T-helper 1 cell treated with Interleukin-12 subunit alpha and Interleukin-12 subunit beta and Interleukin-4 antibody, amounts not matched to agents 30 ng/mL and 1 ng/mL, for 36 hours (primary cell): Measurements from ENCODE around the gene LGR6. TPM values are rescaled to one million over a fixed set of nuclear protein-coding genes. Genes with fewer than 3 reads are reported as not detected.

Experiments
- intact Hi-C: fragments of 100-400 bp; cut with micrococcal nuclease; formaldehyde crosslinking; loops from one replicate; pipeline ENCODE4 v1.15.1; 2024
- total RNA-seq: library from RNA; stranded (reverse); gene quantifications from 2 replicates; pipeline ENCODE4 v1.2.3, GENCODE V29; 2022

Gene LGR6
- total RNA-seq, 1 donor from 2014 or later: not detected

DNA sequence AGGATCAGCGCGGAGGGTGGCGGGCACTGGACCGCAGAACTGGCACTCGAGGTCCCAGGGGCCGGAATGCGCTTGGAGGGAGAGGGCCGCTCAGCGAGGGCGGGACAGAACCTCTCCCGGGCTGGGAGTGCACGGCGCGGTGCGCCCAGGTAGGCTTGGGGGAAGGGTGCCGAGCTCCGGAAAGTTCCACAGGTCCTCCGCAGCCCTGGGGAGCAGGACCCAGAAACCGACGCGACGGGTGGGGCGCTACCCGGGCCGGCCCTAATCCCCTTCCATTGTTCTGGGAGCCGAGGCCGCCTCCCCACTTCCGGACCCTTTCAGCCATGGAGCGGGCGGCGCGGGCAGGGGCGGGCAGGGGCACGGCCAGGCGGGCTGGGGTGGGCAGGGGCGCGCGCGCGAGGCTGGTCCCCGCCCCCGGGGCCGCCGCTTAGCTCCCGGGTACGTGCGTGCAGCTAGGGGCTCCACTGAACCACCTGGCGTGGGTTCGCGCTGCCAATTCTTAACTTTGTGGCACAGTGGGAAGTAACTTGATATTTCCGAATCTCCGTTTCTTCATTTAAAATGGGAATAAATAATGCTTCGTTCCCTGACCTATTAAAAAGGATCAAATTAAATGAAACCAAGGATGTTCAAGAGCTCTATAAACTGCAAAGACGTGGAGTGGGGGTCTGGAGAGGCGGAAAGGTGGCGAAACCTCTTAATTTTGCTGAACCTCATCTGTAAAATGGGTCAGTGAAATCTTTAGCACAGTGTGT is 20.7 kb downstream of the LGR6 start:
- intact Hi-C loops: no loop called here

- intact Hi-C loops: no loop called here
Observed at GRCh38 chr1:202215472-202216130, 22.0 kb downstream of the LGR6 start.

DNA sequence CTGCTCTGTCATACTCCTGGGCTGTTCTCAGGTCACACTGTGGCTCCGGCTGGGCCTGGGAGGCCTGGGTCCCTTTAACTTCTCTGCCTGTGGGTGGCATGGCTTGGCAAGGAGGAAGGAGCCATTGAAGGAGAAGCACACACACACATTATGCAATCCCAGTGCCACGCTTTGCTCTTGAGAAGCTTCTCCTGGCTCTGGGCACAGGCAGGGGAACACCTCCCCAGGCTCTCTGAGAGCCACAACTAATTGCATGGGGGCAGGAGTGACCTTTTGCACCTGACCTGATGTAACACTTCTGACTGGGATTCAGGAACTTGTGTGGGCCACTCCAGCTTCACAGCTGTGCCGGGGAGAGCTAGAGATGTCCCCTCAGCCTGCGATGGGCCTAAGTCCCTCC is 23.1 kb downstream of the LGR6 start:
- intact Hi-C loops: no loop called here

GRCh38 chr1:202217516-202217915 is 23.9 kb downstream of the LGR6 start:
- intact Hi-C loops: no loop called here

- intact Hi-C loops: no loop called here
Observed at GRCh38 chr1:202217951-202218350, 24.4 kb downstream of the LGR6 start.

DNA sequence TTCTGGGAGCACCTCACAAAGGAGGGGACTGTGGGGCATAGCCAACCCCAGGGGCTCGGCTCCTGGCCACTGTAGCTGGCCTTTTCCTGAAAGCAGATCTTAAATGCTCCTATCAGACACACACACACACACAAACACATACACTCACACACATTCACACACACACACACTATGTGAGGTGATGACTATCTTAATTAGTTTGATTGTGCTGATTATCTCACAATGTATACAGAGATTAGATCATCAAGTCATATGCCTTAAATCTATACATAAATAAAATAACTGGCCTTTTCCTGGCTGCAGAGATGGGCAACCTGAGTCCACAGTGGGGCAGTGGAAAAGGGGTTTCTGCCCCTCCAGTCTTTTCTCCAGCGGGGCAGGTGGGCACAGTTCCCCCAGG is 27.1 kb downstream of the LGR6 start:
- intact Hi-C loops: no loop called here

- intact Hi-C loops: no loop called here
Observed at GRCh38 chr1:202221911-202222909, 28.6 kb downstream of the LGR6 start.

- intact Hi-C loops: no loop called here
Observed at GRCh38 chr1:202223121-202223860, 29.7 kb downstream of the LGR6 start.

- intact Hi-C loops: no loop called here
Observed at GRCh38 chr1:202224453-202224852, 30.9 kb downstream of the LGR6 start.

- intact Hi-C loops: no loop called here
Observed at GRCh38 chr1:202225131-202225530, 31.5 kb downstream of the LGR6 start.

- intact Hi-C loops: no loop called here
Observed at GRCh38 chr1:202227053-202227672, 33.6 kb downstream of the LGR6 start.

- intact Hi-C loops: no loop called here
Observed at GRCh38 chr1:202227997-202228401, 34.4 kb downstream of the LGR6 start.

GRCh38 chr1:202228484-202229122 is 35.0 kb downstream of the LGR6 start:
- intact Hi-C loops: no loop called here

DNA sequence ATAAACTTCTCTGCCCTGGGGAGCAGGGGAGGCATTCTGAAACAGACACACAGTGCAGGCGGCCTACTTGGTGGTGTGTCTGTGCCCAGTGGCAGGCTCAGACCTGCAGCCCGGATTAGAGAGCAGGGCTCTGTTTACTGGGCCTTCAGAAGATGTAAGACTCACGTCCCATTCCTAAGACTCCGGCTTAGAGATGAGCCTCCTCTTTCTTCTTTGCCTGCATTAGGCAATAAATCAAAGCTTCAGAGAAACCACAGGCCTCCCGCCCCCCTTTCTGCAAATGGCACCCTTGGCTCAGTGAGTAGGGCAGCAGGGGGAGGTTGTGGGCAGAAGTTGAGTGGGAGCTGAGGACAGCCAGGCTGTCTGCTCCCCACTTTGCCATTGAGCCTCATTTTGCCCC is 35.8 kb downstream of the LGR6 start:
- intact Hi-C loops: no loop called here

DNA sequence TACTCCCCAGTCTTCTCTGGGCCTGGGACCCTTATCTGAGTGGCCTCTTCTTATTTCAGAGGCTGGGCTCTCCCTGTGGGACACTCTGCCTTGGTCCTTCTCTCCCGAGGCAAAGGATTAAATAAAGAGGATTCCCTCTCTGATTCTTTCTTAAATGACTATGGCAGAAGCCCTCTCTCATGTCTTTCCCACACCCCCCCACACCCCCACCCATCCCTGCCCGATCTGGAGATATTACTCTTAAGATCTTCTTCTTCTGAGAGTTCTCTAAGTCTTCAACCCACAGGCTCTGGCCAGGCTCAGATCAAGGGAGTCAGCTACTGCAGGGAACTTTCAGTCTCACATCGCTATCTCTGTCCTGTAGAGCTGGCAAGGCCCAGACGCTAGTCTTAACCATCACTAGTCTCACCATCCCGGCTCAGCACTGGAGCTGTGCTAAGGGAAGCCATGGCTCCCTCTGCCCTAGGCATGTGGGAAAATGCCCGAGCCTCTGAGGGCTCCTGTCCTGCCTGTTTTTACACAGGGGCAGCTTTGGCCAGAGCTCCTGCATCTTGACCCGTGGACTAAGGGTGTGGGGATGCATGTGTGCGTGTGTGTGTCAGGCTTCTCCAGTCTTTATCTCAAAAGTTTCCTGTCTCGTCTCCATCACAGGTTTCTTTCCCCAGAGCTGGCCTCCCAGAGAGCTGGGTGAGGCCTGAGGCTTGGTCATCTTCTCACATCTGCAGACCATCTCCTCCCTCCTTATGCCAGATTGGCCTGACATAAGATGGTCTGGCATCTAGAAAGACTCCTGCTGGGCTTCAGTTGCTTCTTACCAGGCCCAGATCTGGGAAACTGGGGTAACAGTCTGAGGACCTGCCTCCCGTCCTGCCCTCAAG is 36.7 kb downstream of the LGR6 start:
- intact Hi-C loops: no loop called here

GRCh38 chr1:202230939-202231645 is 37.5 kb downstream of the LGR6 start:
- intact Hi-C loops: no loop called here

DNA sequence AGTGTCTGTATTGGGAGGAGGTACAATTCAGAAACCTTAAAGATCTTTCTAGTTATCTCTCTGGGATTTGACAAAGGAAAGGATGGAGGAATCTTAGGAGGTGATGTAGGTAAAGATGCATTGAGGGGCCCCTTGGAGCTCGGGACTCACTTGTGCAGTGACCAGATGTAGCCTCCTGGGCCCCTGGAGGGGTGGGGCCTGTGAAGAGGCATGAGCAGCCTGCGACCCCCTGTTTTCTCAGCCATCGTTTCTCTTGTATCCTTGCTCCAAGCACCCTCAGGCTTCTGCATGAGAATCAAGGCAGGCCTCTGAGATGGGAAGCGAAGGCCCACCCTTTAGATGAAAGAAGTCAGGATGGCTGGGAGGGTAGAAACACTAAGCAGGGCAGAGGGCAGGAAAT is 39.6 kb downstream of the LGR6 start:
- intact Hi-C loops: no loop called here

DNA sequence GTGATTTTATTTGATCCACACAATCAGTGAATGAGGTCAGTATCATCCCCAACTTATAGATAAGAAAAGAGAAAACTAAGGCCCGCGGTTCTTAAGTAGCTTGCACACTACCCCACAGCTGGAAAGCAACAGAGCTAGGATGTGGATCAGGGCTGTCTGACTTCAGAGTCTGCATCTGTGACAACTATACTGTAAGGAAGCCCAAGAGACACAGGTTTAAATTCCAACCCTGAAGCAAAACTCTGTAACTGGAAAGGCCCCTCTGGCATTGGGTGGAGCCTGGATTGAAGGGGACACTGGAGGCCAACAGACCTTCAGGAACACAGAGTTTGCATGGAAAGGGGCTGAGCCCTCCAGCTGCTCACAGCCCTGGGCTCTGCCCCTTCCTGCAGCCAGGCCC is 40.2 kb downstream of the LGR6 start:
- intact Hi-C loops: no loop called here
